ENCODE results near the gene ISYNA1. TPM values are rescaled to one million over a fixed set of nuclear protein-coding genes. Genes with fewer than 3 reads are reported as not detected.

Gene ISYNA1
- total and polyA plus RNA-seq, 10 of the 15 experiments (the other 5 are each of a cell fraction or from before 2014, with no cell fraction given), result 1.9 to 37.0 (median 9.1) TPM

DNA sequence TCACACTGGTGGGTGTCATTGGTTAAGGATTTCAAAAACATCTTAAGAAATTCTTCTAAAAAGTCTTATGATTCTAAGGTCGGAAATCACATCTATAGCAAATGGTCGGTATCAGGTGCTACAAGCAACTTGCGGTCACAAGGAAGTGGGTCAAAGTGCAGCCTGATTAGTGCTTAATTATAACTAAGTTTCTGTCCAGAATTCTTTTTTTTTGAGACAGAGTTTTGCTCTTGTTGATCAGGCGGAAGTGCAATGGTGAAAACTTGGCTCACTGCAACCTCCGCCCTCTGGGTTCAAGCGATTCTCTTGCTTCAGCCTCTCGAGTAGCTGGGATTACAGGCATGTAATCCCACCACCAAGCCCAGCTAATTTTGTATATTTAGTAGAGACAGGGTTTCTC lies 53.2 kb downstream of the ISYNA1 start:
- BruUV-seq (replicated peaks), result no TSS peak
- TF ChIP-seq SREBF2 (IDR thresholded peaks at IDR 0.05; ENCODE audit: low read length), result no peak
- TF ChIP-seq, protein P1, sequence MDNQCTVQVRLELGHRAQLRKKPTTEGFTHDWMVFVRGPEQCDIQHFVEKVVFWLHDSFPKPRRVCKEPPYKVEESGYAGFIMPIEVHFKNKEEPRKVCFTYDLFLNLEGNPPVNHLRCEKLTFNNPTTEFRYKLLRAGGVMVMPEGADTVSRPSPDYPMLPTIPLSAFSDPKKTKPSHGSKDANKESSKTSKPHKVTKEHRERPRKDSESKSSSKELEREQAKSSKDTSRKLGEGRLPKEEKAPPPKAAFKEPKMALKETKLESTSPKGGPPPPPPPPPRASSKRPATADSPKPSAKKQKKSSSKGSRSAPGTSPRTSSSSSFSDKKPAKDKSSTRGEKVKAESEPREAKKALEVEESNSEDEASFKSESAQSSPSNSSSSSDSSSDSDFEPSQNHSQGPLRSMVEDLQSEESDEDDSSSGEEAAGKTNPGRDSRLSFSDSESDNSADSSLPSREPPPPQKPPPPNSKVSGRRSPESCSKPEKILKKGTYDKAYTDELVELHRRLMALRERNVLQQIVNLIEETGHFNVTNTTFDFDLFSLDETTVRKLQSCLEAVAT (IDR thresholded peaks at IDR 0.05), result no peak
- Histone ChIP-seq H3K9ac (ENCODE audit: control insufficient read depth, insufficient read depth, low read length) (no peak overlapping the region), H3K36me3 (ENCODE audit: control insufficient read depth in 2 of 2, insufficient read depth in 2 of 2, low read length in 1 of 2) (no peaks in the 10 kb centered on the region), H3K27me3 (replicated peaks in 1 of 2; ENCODE audit: control insufficient read depth in 2 of 2, insufficient read depth in 2 of 2, low read length in 1 of 2) (peaks cover 0 to 3% of the 10 kb centered on the region in 2 experiments; a peak in 3 of 4 replicates), H3K27ac (ENCODE audit: control insufficient read depth, insufficient read depth) (no peak overlapping the region), H3K4me3 (no peak overlapping the region), H3K4me1 (ENCODE audit: control insufficient read depth, insufficient read depth, low read length) (peaks cover 8% of the 10 kb centered on the region), H4K20me1 (ENCODE audit: control insufficient read depth, insufficient read depth) (no peaks in the 10 kb centered on the region), H3K9me3 (replicated peaks; ENCODE audit: control insufficient read depth, insufficient read depth, low read length) (no peaks in the 10 kb centered on the region; the same call in 2 of the 3 replicates), H3K4me2 (ENCODE audit: control insufficient read depth, insufficient read depth) (no peak overlapping the region), H3K79me2 (ENCODE audit: control insufficient read depth, insufficient read depth, low read length) (no peaks in the 10 kb centered on the region), H2AFZ (ENCODE audit: control insufficient read depth, low read depth, low read length) (no peak overlapping the region)
- ChIA-PET CTCF (interaction anchor here (0.7 to 1.6 kb wide), 5 partner anchors 24 to 160 kb away, joined by 3 to 5 read pairs (median 5); no protein-coding TSS in a partner anchor), POLR2A (no interaction called here), SMC1A (ENCODE audit: uncharacterized antibody, unreplicated experiment) (interaction anchor here (2.1 kb wide), 1 partner anchor 17 kb away, joined by 4 read pairs; no protein-coding TSS in a partner anchor), RAD21 (ENCODE audit: unreplicated experiment) (no interaction called here)
- no peak for ATAC-seq
- in situ Hi-C loops (cut with MboI), result no loop called here
- intact Hi-C loops (cut with micrococcal nuclease; ENCODE audit: unreplicated experiment), result no loop called here
- FAIRE-seq, result no peak
- WGBS (ENCODE audit: insufficient coverage, insufficient replicate concordance, low lambda C conversion rate, missing lambda C conversion rate), result 67% methylated on average over 7 of the region's 7 CpGs
- no peak for DNase-seq (ENCODE audit: low read depth, low spot score)

Small RNAs within 50 kb of the gene (microRNA-seq; reads per million reads assigned to microRNA genes)
- not detected for gene MIR3189

Small RNAs within 50 kb of the gene (small RNA-seq; reads per million reads assigned to genes)
- not detected for gene MIR3189

Other genes starting within 250 kb of the ISYNA1 start
Only the 7 nearest of the 19 such genes appear.
- gene LSM4, start 115.1 kb downstream of the ISYNA1 start, total RNA-seq (2014; rRNA removed), result 430 and 457 TPM in 2 replicates
- gene LSM4, start 115.1 kb downstream of the ISYNA1 start, total RNA-seq (2014; rRNA removed; fragmentation: Illumina TruSeq; extraction: Trizol), result 163 and 186 TPM in 2 replicates
- 248 and 251 TPM in 2 replicates for gene LSM4, start 115.1 kb downstream of the ISYNA1 start, total RNA-seq (2021)
- gene LSM4, start 115.1 kb downstream of the ISYNA1 start, polyA plus RNA-seq (2011; rRNA removed), result 95.6 and 140 TPM in 2 replicates
- gene LSM4, start 115.1 kb downstream of the ISYNA1 start, polyA plus RNA-seq (2014; fragmentation: Illumina TruSeq; extraction: Trizol), result 59.2 and 86.6 TPM in 2 replicates
- 10 to 100 TPM; 12.6 to 38.2 TPM for gene LSM4, start 115.1 kb downstream of the ISYNA1 start, polyA plus RNA-seq (2014; fragmentation: Nextera tagmentation; extraction: Ambion mirVana)
- 439 and 477 TPM in 2 replicates for gene LSM4, start 115.1 kb downstream of the ISYNA1 start, polyA plus RNA-seq (2014; rRNA removed)
- gene LSM4, start 115.1 kb downstream of the ISYNA1 start, polyA plus RNA-seq (2016; fragmentation: Nextera tagmentation; extraction: Ambion mirVana), result 100 to 1,000 TPM; 628 to 652 TPM
- gene PGPEP1, start 97.5 kb downstream of the ISYNA1 start, total RNA-seq (2014; rRNA removed), result 14.6 and 15.5 TPM in 2 replicates
- gene PGPEP1, start 97.5 kb downstream of the ISYNA1 start, total RNA-seq (2014; rRNA removed; fragmentation: Illumina TruSeq; extraction: Trizol), result 22.8 and 25.1 TPM in 2 replicates
- gene PGPEP1, start 97.5 kb downstream of the ISYNA1 start, total RNA-seq (2021), result 37.9 and 39.4 TPM in 2 replicates
- gene PGPEP1, start 97.5 kb downstream of the ISYNA1 start, polyA plus RNA-seq (2011; rRNA removed), result 21.4 and 33.7 TPM in 2 replicates
- gene PGPEP1, start 97.5 kb downstream of the ISYNA1 start, polyA plus RNA-seq (2014; fragmentation: Illumina TruSeq; extraction: Trizol), result 11.3 and 14.4 TPM in 2 replicates
- gene PGPEP1, start 97.5 kb downstream of the ISYNA1 start, polyA plus RNA-seq (2014; fragmentation: Nextera tagmentation; extraction: Ambion mirVana), result 10 to 100 TPM; 13.8 to 13.9 TPM
- gene PGPEP1, start 97.5 kb downstream of the ISYNA1 start, polyA plus RNA-seq (2014; rRNA removed), result 18.2 and 20.7 TPM in 2 replicates
- gene PGPEP1, start 97.5 kb downstream of the ISYNA1 start, polyA plus RNA-seq (2016; fragmentation: Nextera tagmentation; extraction: Ambion mirVana), result 10 to 100 TPM; 15.9 to 20.5 TPM
- 1.4 and 1.8 TPM in 2 replicates for gene GDF15, start 52.0 kb downstream of the ISYNA1 start, total RNA-seq (2014; rRNA removed)
- 0.31 and 0.60 TPM in 2 replicates for gene GDF15, start 52.0 kb downstream of the ISYNA1 start, total RNA-seq (2014; rRNA removed; fragmentation: Illumina TruSeq; extraction: Trizol)
- 1.6 and 2.2 TPM in 2 replicates for gene GDF15, start 52.0 kb downstream of the ISYNA1 start, total RNA-seq (2021)
- gene GDF15, start 52.0 kb downstream of the ISYNA1 start, polyA plus RNA-seq (2011; rRNA removed), result 0.22 and 0.46 TPM in 2 replicates
- gene GDF15, start 52.0 kb downstream of the ISYNA1 start, polyA plus RNA-seq (2014; fragmentation: Illumina TruSeq; extraction: Trizol), result 0.29 and 0.92 TPM in 2 replicates
- under 1 TPM in 1 of 2 experiments, not detected in 1; 0.11 TPM for gene GDF15, start 52.0 kb downstream of the ISYNA1 start, polyA plus RNA-seq (2014; fragmentation: Nextera tagmentation; extraction: Ambion mirVana)
- 1.4 and 1.6 TPM in 2 replicates for gene GDF15, start 52.0 kb downstream of the ISYNA1 start, polyA plus RNA-seq (2014; rRNA removed)
- gene GDF15, start 52.0 kb downstream of the ISYNA1 start, polyA plus RNA-seq (2016; fragmentation: Nextera tagmentation; extraction: Ambion mirVana), result 1 to 10 TPM; 2.8 to 3.6 TPM
- gene LRRC25, start 40.5 kb downstream of the ISYNA1 start, total RNA-seq (2014; rRNA removed), result 2.5 and 2.9 TPM in 2 replicates
- 1.1 TPM in 2 replicates for gene LRRC25, start 40.5 kb downstream of the ISYNA1 start, total RNA-seq (2014; rRNA removed; fragmentation: Illumina TruSeq; extraction: Trizol)
- gene LRRC25, start 40.5 kb downstream of the ISYNA1 start, total RNA-seq (2021), result 2.7 TPM in 2 replicates
- 0.19 and 0.38 TPM in 2 replicates for gene LRRC25, start 40.5 kb downstream of the ISYNA1 start, polyA plus RNA-seq (2011; rRNA removed)
- 1.00 and 1.3 TPM in 2 replicates for gene LRRC25, start 40.5 kb downstream of the ISYNA1 start, polyA plus RNA-seq (2014; fragmentation: Illumina TruSeq; extraction: Trizol)
- gene LRRC25, start 40.5 kb downstream of the ISYNA1 start, polyA plus RNA-seq (2014; fragmentation: Nextera tagmentation; extraction: Ambion mirVana), result under 1 TPM; 0.50 to 0.53 TPM
- 2.1 and 2.7 TPM in 2 replicates for gene LRRC25, start 40.5 kb downstream of the ISYNA1 start, polyA plus RNA-seq (2014; rRNA removed)
- gene LRRC25, start 40.5 kb downstream of the ISYNA1 start, polyA plus RNA-seq (2016; fragmentation: Nextera tagmentation; extraction: Ambion mirVana), result 1 to 10 TPM; 1.2 to 1.6 TPM
- 91.4 and 122 TPM in 2 replicates for gene SSBP4, start 18.7 kb downstream of the ISYNA1 start, total RNA-seq (2014; rRNA removed)
- gene SSBP4, start 18.7 kb downstream of the ISYNA1 start, total RNA-seq (2014; rRNA removed; fragmentation: Illumina TruSeq; extraction: Trizol), result 32.9 and 39.5 TPM in 2 replicates
- gene SSBP4, start 18.7 kb downstream of the ISYNA1 start, total RNA-seq (2021), result 131 and 150 TPM in 2 replicates
- gene SSBP4, start 18.7 kb downstream of the ISYNA1 start, polyA plus RNA-seq (2011; rRNA removed), result 11.5 and 19.0 TPM in 2 replicates
- gene SSBP4, start 18.7 kb downstream of the ISYNA1 start, polyA plus RNA-seq (2014; fragmentation: Illumina TruSeq; extraction: Trizol), result 7.1 and 22.5 TPM in 2 replicates
- gene SSBP4, start 18.7 kb downstream of the ISYNA1 start, polyA plus RNA-seq (2014; fragmentation: Nextera tagmentation; extraction: Ambion mirVana), result 1 to 10 TPM in 1 of 2 experiments, under 1 TPM in 1; 0.37 to 6.6 TPM
- 98.3 and 119 TPM in 2 replicates for gene SSBP4, start 18.7 kb downstream of the ISYNA1 start, polyA plus RNA-seq (2014; rRNA removed)
- gene SSBP4, start 18.7 kb downstream of the ISYNA1 start, polyA plus RNA-seq (2016; fragmentation: Nextera tagmentation; extraction: Ambion mirVana), result 10 to 100 TPM; 38.3 to 58.5 TPM
- gene ELL, start 83.9 kb upstream of the ISYNA1 start, total RNA-seq (2014; rRNA removed), result 11.7 and 13.1 TPM in 2 replicates
- gene ELL, start 83.9 kb upstream of the ISYNA1 start, total RNA-seq (2014; rRNA removed; fragmentation: Illumina TruSeq; extraction: Trizol), result 3.8 and 5.1 TPM in 2 replicates
- 19.7 and 25.0 TPM in 2 replicates for gene ELL, start 83.9 kb upstream of the ISYNA1 start, total RNA-seq (2021)
- gene ELL, start 83.9 kb upstream of the ISYNA1 start, polyA plus RNA-seq (2011; rRNA removed), result 2.4 and 4.6 TPM in 2 replicates
- 0.87 and 3.6 TPM in 2 replicates for gene ELL, start 83.9 kb upstream of the ISYNA1 start, polyA plus RNA-seq (2014; fragmentation: Illumina TruSeq; extraction: Trizol)
- under 1 TPM; 0.91 to 0.98 TPM for gene ELL, start 83.9 kb upstream of the ISYNA1 start, polyA plus RNA-seq (2014; fragmentation: Nextera tagmentation; extraction: Ambion mirVana)
- gene ELL, start 83.9 kb upstream of the ISYNA1 start, polyA plus RNA-seq (2014; rRNA removed), result 13.8 and 16.8 TPM in 2 replicates
- gene ELL, start 83.9 kb upstream of the ISYNA1 start, polyA plus RNA-seq (2016; fragmentation: Nextera tagmentation; extraction: Ambion mirVana), result 10 to 100 TPM; 21.2 to 21.6 TPM
- 157 and 192 TPM in 2 replicates for gene FKBP8, start 105.4 kb upstream of the ISYNA1 start, total RNA-seq (2014; rRNA removed)
- 59.8 and 66.4 TPM in 2 replicates for gene FKBP8, start 105.4 kb upstream of the ISYNA1 start, total RNA-seq (2014; rRNA removed; fragmentation: Illumina TruSeq; extraction: Trizol)
- gene FKBP8, start 105.4 kb upstream of the ISYNA1 start, total RNA-seq (2021), result 204 and 205 TPM in 2 replicates
- 62.3 and 116 TPM in 2 replicates for gene FKBP8, start 105.4 kb upstream of the ISYNA1 start, polyA plus RNA-seq (2011; rRNA removed)
- gene FKBP8, start 105.4 kb upstream of the ISYNA1 start, polyA plus RNA-seq (2014; fragmentation: Illumina TruSeq; extraction: Trizol), result 4.2 and 39.7 TPM in 2 replicates
- gene FKBP8, start 105.4 kb upstream of the ISYNA1 start, polyA plus RNA-seq (2014; fragmentation: Nextera tagmentation; extraction: Ambion mirVana), result 1 to 10 TPM in 1 of 2 experiments, under 1 TPM in 1; 0.13 to 1.1 TPM
- 143 and 172 TPM in 2 replicates for gene FKBP8, start 105.4 kb upstream of the ISYNA1 start, polyA plus RNA-seq (2014; rRNA removed)
- gene FKBP8, start 105.4 kb upstream of the ISYNA1 start, polyA plus RNA-seq (2016; fragmentation: Nextera tagmentation; extraction: Ambion mirVana), result 100 to 1,000 TPM in 1 of 2 experiments, 10 to 100 TPM in 1; 90.1 to 101 TPM